ENCODE measurements around the gene LCN15. TPM values are rescaled to one million over a fixed set of nuclear protein-coding genes. Genes with fewer than 3 reads are reported as not detected.

Gene LCN15
- total and polyA plus RNA-seq, 2 of the 13 experiments (the other 11 are each of a cell fraction or from before 2014, with no cell fraction given) = 1.3 to 53.7 TPM

- TF ChIP-seq ARID5B (CRISPR knock-in tag; IDR thresholded peaks at IDR 0.05) (no peak), ZFY (CRISPR knock-in tag; IDR thresholded peaks at IDR 0.05) (0 out of 2 replicates have a peak, but pooled peaks have one; percentile 46), ZBTB33 (CRISPR knock-in tag; IDR thresholded peaks at IDR 0.05) (peak; percentile 21; the same call in 1 of the 2 replicates), ZNF660 (CRISPR knock-in tag; IDR thresholded peaks at IDR 0.05; ENCODE audit: borderline replicate concordance, low read depth) (no peak), ONECUT2 (CRISPR knock-in tag; IDR thresholded peaks at IDR 0.05) (no peak), ARNT (IDR thresholded peaks at IDR 0.05) (no peak), ZNF33B (CRISPR knock-in tag; IDR thresholded peaks at IDR 0.05) (0 out of 2 replicates have a peak, but pooled peaks have one; percentile 57), PAX8 (CRISPR knock-in tag; IDR thresholded peaks at IDR 0.05; ENCODE audit: borderline replicate concordance) (no peak), SKIL (CRISPR knock-in tag; IDR thresholded peaks at IDR 0.05; ENCODE audit: borderline replicate concordance) (no peak), MTA1 (CRISPR knock-in tag; IDR thresholded peaks at IDR 0.05; ENCODE audit: borderline replicate concordance) (no peak), ZNF550 (CRISPR knock-in tag; IDR thresholded peaks at IDR 0.05; ENCODE audit: borderline replicate concordance) (no peak), HOXA7 (CRISPR knock-in tag; IDR thresholded peaks at IDR 0.05) (no peak), ZNF230 (CRISPR knock-in tag; IDR thresholded peaks at IDR 0.05) (no peak), GMEB1 (CRISPR knock-in tag; IDR thresholded peaks at IDR 0.05; ENCODE audit: borderline replicate concordance) (peak; percentile 51; the same call in 1 of the 2 replicates), DDIT3 (CRISPR knock-in tag; IDR thresholded peaks at IDR 0.05) (no peak), ZNF7 (CRISPR knock-in tag; IDR thresholded peaks at IDR 0.05) (no peak), ZNF569 (CRISPR knock-in tag; IDR thresholded peaks at IDR 0.05; ENCODE audit: borderline replicate concordance) (no peak)
Measured at GRCh38 chr9:136807281-136808074, 43.2 kb upstream of the LCN15 start, which contains the start of gene RABL6 (continued).
